SK-N-SH (cell line): Measurements from ENCODE around the gene TOPBP1. TPM values are rescaled to one million over a fixed set of nuclear protein-coding genes. Genes with fewer than 3 reads are reported as not detected.

Experiments
- CTCF ChIA-PET: fragments of 300-600, 350-600 bp; formaldehyde crosslinking; extraction: SDS; loops from one replicate; lab custom pipeline; 2021; lab: Yijun Ruan, JAX
- POLR2A ChIA-PET: fragments of 350-600 bp; sonication (Branson Sonifier 250); formaldehyde crosslinking; extraction: SDS; loops from one replicate; lab custom pipeline; 2020; ENCODE audit warnings: antibody characterized with exemption, inconsistent platforms; lab: Yijun Ruan, JAX
- DNase-seq: peaks from one replicate; pipeline ENCODE4 v3.0.0; 2012
- H2AFZ ChIP-seq: fragments of 200-600 bp; sonication (generic); 2 replicates; pipeline ENCODE4 v1.8.1; 2016; ENCODE audit warnings: antibody characterized with exemption, mild to moderate bottlenecking, low read depth
- H3F3A ChIP-seq: fragments of 200-600 bp; sonication (generic); replicated peaks from 2 replicates; pipeline ENCODE3; 2016; ENCODE audit warnings: antibody characterized with exemption, mild to moderate bottlenecking; ENCODE audit not compliant: insufficient read depth
- H3K27ac ChIP-seq, 2 experiments: fragments of 200-500 bp in 1 of 2; fragments of 200-600 bp in 1 of 2; sonication (Bioruptor generic) in 1 of 2; sonication (generic), shearing (Covaris generic) in 1 of 2; 2 replicates each; pipeline versions ENCODE4 v1.5.1 to v1.6.1; 2014 to 2016; ENCODE audit warnings: low read depth in 2 of 2, inconsistent platforms in 1 of 2, low read length in 1 of 2, mild to moderate bottlenecking in 1 of 2, mixed read lengths in 1 of 2
- H3K27me3 ChIP-seq: fragments of 200-600 bp; sonication (generic), shearing (Covaris generic); 2 replicates; pipeline ENCODE4 v1.6.1; 2016; ENCODE audit warnings: mixed run types; ENCODE audit not compliant: insufficient read depth
- H3K36me3 ChIP-seq, 2 experiments: fragments of 200-500 bp in 1 of 2; fragments of 200-600 bp in 1 of 2; sonication (Bioruptor generic) in 1 of 2; sonication (generic) in 1 of 2; replicated peaks in 1 of 2; 2 replicates each; pipeline versions ENCODE3 to v1.5.1; 2014 to 2016; ENCODE audit warnings: low read length in 1 of 2, mild to moderate bottlenecking in 1 of 2; ENCODE audit not compliant: insufficient read depth in 2 of 2, control insufficient read depth in 1 of 2
- H3K4me1 ChIP-seq, 2 experiments: fragments of 200-500 bp in 1 of 2; fragments of 200-600 bp in 1 of 2; sonication (Bioruptor generic) in 1 of 2; sonication (generic), shearing (Covaris generic) in 1 of 2; 2 replicates each; pipeline versions ENCODE4 v1.5.1 to v1.6.1; 2014 to 2016; ENCODE audit warnings: low read depth in 1 of 2, low read length in 1 of 2, mixed run types in 1 of 2; ENCODE audit not compliant: insufficient read depth in 2 of 2, control insufficient read depth in 1 of 2
- H3K4me2 ChIP-seq: fragments of 200-600 bp; sonication (generic), shearing (Covaris generic); 2 replicates; pipeline ENCODE4 v1.6.1; 2017; ENCODE audit warnings: mixed run types
- H3K4me3 ChIP-seq, 2 experiments: fragments of 200-500 bp in 1 of 2; fragments of 200-600 bp in 1 of 2; sonication (Bioruptor generic) in 1 of 2; sonication (generic), shearing (Covaris generic) in 1 of 2; 2 replicates each; pipeline versions ENCODE4 v1.5.1 to v1.8.1; 2014 to 2016; ENCODE audit warnings: low read depth in 2 of 2, inconsistent platforms in 1 of 2, low read length in 1 of 2, mild to moderate bottlenecking in 1 of 2, mixed read lengths in 1 of 2, moderate library complexity in 1 of 2
- H3K79me2 ChIP-seq: fragments of 200-600 bp; sonication (generic); 2 replicates; pipeline ENCODE4 v1.8.1; 2017; ENCODE audit warnings: mild to moderate bottlenecking; ENCODE audit not compliant: insufficient read depth
- H3K9ac ChIP-seq: fragments of 200-600 bp; sonication (generic); 2 replicates; pipeline ENCODE4 v1.6.1; 2017; ENCODE audit warnings: mixed run types
- H3K9me2 ChIP-seq: fragments of 200-600 bp; sonication (generic); 2 replicates; pipeline ENCODE4 v1.6.1; 2017; ENCODE audit warnings: mixed run types
- H3K9me3 ChIP-seq: fragments of 200-600 bp; sonication (generic); 2 replicates; pipeline ENCODE4 v1.6.1; 2017; ENCODE audit warnings: mixed run types, mild to moderate bottlenecking, moderate library complexity
- H4K20me1 ChIP-seq: fragments of 200-600 bp; sonication (generic); 2 replicates; pipeline ENCODE4 v1.6.1; 2017; ENCODE audit warnings: mild to moderate bottlenecking, mixed run types; ENCODE audit not compliant: insufficient read depth
- EZH2phosphoT487 ChIP-seq: fragments of 200-600 bp; sonication (generic); IDR thresholded peaks from 2 replicates; pipeline ENCODE4 v1.6.1; 2017; ENCODE audit warnings: low read depth, mixed run types, mild to moderate bottlenecking, antibody characterized with exemption, moderate library complexity, borderline replicate concordance
- FOSL2 ChIP-seq: IDR thresholded peaks from 2 replicates; pipeline ENCODE4 v1.4.0; 2012; ENCODE audit warnings: low read depth, mild to moderate bottlenecking, moderate library complexity, borderline replicate concordance
- FOXJ3 ChIP-seq: sonication (generic); formaldehyde crosslinking; IDR thresholded peaks from 2 replicates; pipeline ENCODE4 v1.5.1; 2020; ENCODE audit warnings: mild to moderate bottlenecking, missing genetic modification reagents
- GABPA ChIP-seq: IDR thresholded peaks from 2 replicates; pipeline ENCODE4 v1.4.0; 2012; ENCODE audit warnings: low read depth, mild to moderate bottlenecking
- IRF3 ChIP-seq: fragments of 150-350 bp; IDR thresholded peaks from 2 replicates; pipeline ENCODE4 v1.6.1; 2016; ENCODE audit warnings: mild to moderate bottlenecking, low read depth, low read length
- JUND ChIP-seq: IDR thresholded peaks from 2 replicates; pipeline ENCODE4 v1.4.0; 2012
- MXI1 ChIP-seq: IDR thresholded peaks from 2 replicates; pipeline ENCODE4 v1.6.1; 2012; ENCODE audit warnings: mild to moderate bottlenecking, low read depth, low read length, improper control_type of control experiment
- NRF1 ChIP-seq: IDR thresholded peaks from 2 replicates; pipeline ENCODE4 v1.6.1; 2012; ENCODE audit warnings: low read depth, mild to moderate bottlenecking, low read length
- POLR2AphosphoS5 ChIP-seq: IDR thresholded peaks from 2 replicates; pipeline ENCODE4 v1.6.1; 2012; ENCODE audit warnings: low read depth, low read length
- RCOR1 ChIP-seq: fragments of 150-350 bp; IDR thresholded peaks from 2 replicates; pipeline ENCODE4 v1.6.1; 2017; ENCODE audit warnings: antibody characterized with exemption, low read length
- REST ChIP-seq: IDR thresholded peaks from 2 replicates; pipeline ENCODE4 v1.6.1; 2012; ENCODE audit warnings: mild to moderate bottlenecking, low read depth, low read length, moderate library complexity
- RFX5 ChIP-seq: IDR thresholded peaks from 2 replicates; pipeline ENCODE4 v1.6.1; 2012; ENCODE audit warnings: mild to moderate bottlenecking, improper control_type of control experiment, low read length
- RXRA ChIP-seq: IDR thresholded peaks from 2 replicates; pipeline ENCODE4 v1.4.0; 2012; ENCODE audit warnings: low read depth, mild to moderate bottlenecking, borderline replicate concordance
- SIN3A ChIP-seq: IDR thresholded peaks from 2 replicates; pipeline ENCODE4 v1.6.1; 2012; ENCODE audit warnings: low read depth, mild to moderate bottlenecking, low read length, moderate library complexity, borderline replicate concordance
- TAF1 ChIP-seq: IDR thresholded peaks from 2 replicates; pipeline ENCODE4 v1.6.1; 2012; ENCODE audit warnings: low read depth, mild to moderate bottlenecking, low read length, moderate library complexity, borderline replicate concordance
- TCF12 ChIP-seq: IDR thresholded peaks from 2 replicates; pipeline ENCODE4 v1.4.0; 2012
- WGBS: methylation state at CpG from one replicate; pipeline ENCODE4 v1.1.6; 2017; ENCODE audit warnings: low lambda C conversion rate; 5-methylcytosine and 5-hydroxymethylcytosine counted together
- polyA plus RNA-seq, 3 experiments: library from polyadenylated mRNA; depleted of rRNA; stranded (reverse); fragments of >200 nt; gene quantifications; 2 replicates each; pipeline ENCODE4 v1.2.3, GENCODE V29; 2012
- TF ChIP-seq, protein P1 (sequence below): IDR thresholded peaks from 2 replicates; pipeline ENCODE4 v1.4.0; 2012; ENCODE audit warnings: low read depth, borderline replicate concordance
- TF ChIP-seq, protein P2 (sequence below): IDR thresholded peaks from 2 replicates; pipeline ENCODE4 v1.4.0; 2012; ENCODE audit warnings: low read depth
- TF ChIP-seq, protein P3 (sequence below): IDR thresholded peaks from 2 replicates; pipeline ENCODE4; 2012
- TF ChIP-seq, protein P4 (sequence below): fragments of 200-600 bp; sonication (generic); IDR thresholded peaks from 2 replicates; pipeline ENCODE4 v1.6.1; 2017; ENCODE audit warnings: antibody characterized with exemption, mild to moderate bottlenecking, moderate library complexity

The TOPBP1 gene
- polyA plus RNA-seq, 1 of the 3 experiments (the other 2 are of a cell fraction) = 15.7 TPM

DNA sequence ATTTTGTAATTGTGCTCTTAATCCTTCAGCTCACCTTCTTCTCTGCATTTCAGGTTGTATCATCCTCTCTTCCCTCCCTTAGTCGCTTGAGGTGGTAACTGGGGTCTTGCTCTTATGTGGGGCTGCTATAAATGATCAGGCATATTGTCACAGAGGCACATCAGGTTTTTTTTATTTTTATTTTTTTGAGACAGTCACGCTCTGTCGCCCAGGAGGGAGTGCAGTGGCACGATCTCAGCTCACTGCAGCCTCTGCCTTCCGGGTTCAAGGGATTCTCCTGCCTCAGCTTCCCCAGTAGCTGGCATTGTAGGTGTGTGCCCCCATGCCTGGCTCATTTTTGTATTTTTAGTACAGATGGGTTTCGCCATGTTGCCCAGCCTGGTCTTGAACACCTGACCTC is 78.3 kb downstream of the TOPBP1 start:
- no peaks in the 10 kb centered on the region for H3K27me3 ChIP-seq
- CTCF ChIA-PET = no interaction called here
- TF ChIP-seq REST = no peak
- no peak for TF ChIP-seq IRF3
- no peak for TF ChIP-seq SIN3A
- TF ChIP-seq EZH2phosphoT487 = no peak
- no peak for TF ChIP-seq RFX5
- TF ChIP-seq, protein P1, sequence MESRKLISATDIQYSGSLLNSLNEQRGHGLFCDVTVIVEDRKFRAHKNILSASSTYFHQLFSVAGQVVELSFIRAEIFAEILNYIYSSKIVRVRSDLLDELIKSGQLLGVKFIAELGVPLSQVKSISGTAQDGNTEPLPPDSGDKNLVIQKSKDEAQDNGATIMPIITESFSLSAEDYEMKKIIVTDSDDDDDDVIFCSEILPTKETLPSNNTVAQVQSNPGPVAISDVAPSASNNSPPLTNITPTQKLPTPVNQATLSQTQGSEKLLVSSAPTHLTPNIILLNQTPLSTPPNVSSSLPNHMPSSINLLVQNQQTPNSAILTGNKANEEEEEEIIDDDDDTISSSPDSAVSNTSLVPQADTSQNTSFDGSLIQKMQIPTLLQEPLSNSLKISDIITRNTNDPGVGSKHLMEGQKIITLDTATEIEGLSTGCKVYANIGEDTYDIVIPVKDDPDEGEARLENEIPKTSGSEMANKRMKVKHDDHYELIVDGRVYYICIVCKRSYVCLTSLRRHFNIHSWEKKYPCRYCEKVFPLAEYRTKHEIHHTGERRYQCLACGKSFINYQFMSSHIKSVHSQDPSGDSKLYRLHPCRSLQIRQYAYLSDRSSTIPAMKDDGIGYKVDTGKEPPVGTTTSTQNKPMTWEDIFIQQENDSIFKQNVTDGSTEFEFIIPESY = no peak
- TF ChIP-seq JUND = no peak
- no peak for TF ChIP-seq TCF12
- TF ChIP-seq, protein P2, sequence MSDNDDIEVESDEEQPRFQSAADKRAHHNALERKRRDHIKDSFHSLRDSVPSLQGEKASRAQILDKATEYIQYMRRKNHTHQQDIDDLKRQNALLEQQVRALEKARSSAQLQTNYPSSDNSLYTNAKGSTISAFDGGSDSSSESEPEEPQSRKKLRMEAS = no peak
- no peak for TF ChIP-seq POLR2AphosphoS5
- TF ChIP-seq FOXJ3 (CRISPR knock-in tag) = no peak
- TF ChIP-seq RCOR1 = no peak
- TF ChIP-seq MXI1 = no peak
- TF ChIP-seq NRF1 = no peak
- TF ChIP-seq, protein P3, sequence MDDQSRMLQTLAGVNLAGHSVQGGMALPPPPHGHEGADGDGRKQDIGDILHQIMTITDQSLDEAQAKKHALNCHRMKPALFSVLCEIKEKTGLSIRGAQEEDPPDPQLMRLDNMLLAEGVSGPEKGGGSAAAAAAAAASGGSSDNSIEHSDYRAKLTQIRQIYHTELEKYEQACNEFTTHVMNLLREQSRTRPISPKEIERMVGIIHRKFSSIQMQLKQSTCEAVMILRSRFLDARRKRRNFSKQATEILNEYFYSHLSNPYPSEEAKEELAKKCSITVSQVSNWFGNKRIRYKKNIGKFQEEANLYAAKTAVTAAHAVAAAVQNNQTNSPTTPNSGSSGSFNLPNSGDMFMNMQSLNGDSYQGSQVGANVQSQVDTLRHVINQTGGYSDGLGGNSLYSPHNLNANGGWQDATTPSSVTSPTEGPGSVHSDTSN = no peak
- no peak for TF ChIP-seq TAF1
- TF ChIP-seq, protein P4, sequence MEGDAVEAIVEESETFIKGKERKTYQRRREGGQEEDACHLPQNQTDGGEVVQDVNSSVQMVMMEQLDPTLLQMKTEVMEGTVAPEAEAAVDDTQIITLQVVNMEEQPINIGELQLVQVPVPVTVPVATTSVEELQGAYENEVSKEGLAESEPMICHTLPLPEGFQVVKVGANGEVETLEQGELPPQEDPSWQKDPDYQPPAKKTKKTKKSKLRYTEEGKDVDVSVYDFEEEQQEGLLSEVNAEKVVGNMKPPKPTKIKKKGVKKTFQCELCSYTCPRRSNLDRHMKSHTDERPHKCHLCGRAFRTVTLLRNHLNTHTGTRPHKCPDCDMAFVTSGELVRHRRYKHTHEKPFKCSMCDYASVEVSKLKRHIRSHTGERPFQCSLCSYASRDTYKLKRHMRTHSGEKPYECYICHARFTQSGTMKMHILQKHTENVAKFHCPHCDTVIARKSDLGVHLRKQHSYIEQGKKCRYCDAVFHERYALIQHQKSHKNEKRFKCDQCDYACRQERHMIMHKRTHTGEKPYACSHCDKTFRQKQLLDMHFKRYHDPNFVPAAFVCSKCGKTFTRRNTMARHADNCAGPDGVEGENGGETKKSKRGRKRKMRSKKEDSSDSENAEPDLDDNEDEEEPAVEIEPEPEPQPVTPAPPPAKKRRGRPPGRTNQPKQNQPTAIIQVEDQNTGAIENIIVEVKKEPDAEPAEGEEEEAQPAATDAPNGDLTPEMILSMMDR = no peak
- TF ChIP-seq GABPA = no peak
- no peak for TF ChIP-seq FOSL2
- TF ChIP-seq RXRA = no peak
- TF ChIP-seq, all 33 proteins: peak for 0
- H3F3A ChIP-seq = peaks cover 18% of the 10 kb centered on the region
- no peak overlapping the region for H3K27ac ChIP-seq
- H3K9me3 ChIP-seq = no peaks in the 10 kb centered on the region
- 96% methylated on average over 6 of the region's 6 CpGs for WGBS
- H3K79me2 ChIP-seq = peaks cover 93% of the 10 kb centered on the region
- no peaks in the 10 kb centered on the region for H3K9me2 ChIP-seq
- peaks cover 77% of the 10 kb centered on the region for H4K20me1 ChIP-seq
- DNase-seq = no peak
- H3K4me3 ChIP-seq = no peak overlapping the region
- H2AFZ ChIP-seq = no peak overlapping the region
- H3K36me3 ChIP-seq = peaks cover 68 to 89% of the 10 kb centered on the region in 2 experiments
- peaks cover 2 to 22% of the 10 kb centered on the region in 2 experiments; a peak in 2 of 4 replicates for H3K4me1 ChIP-seq
- no peak overlapping the region for H3K9ac ChIP-seq
- no peak overlapping the region for H3K4me2 ChIP-seq
- POLR2A ChIA-PET = no interaction called here
